NCI-H2081 treated with DMSO at 0.1 percent for 48 hours (cell line): ENCODE data around the gene KIAA0753.
"Not testable (repeated sequence)": the region's sequence is repeated elsewhere in the genome, so short reads cannot be mapped to it uniquely, and the experiment has no call there.

Source experiments
- DNase-seq: peaks from one replicate; lab custom pipeline; 2025; lab: John Stamatoyannopoulos, UW

KIAA0753 gene

GRCh38 chr17:6596941-6597340 is 43.6 kb downstream of the KIAA0753 start:
- no peak for DNase-seq

- DNase-seq, result no peak
Observed at GRCh38 chr17:6596511-6596910, 44.0 kb downstream of the KIAA0753 start.

GRCh38 chr17:6596081-6596480 is 44.4 kb downstream of the KIAA0753 start:
- DNase-seq, result no peak

- not testable (repeated sequence) for DNase-seq
Observed at GRCh38 chr17:6593371-6593770, 47.1 kb downstream of the KIAA0753 start.

DNA sequence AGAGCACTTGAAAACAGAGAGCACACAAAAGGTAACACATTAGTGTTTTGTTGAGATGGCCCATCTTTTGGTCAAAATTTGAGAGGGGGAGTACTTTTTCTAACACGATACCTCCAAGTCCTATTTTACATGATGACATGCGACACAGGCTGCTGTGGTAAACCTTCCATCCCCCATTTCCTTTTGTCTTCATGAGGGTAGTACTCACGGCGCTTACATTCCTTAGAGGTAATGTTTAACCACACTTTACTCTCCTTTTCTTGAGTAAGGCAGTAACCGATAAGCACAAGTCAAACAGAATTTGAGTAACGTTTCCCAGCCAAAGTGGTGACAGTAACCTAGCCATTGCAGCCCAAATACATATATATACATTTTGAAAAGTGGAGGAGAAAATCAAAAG is 48.3 kb downstream of the KIAA0753 start:
- DNase-seq, result no peak

DNA sequence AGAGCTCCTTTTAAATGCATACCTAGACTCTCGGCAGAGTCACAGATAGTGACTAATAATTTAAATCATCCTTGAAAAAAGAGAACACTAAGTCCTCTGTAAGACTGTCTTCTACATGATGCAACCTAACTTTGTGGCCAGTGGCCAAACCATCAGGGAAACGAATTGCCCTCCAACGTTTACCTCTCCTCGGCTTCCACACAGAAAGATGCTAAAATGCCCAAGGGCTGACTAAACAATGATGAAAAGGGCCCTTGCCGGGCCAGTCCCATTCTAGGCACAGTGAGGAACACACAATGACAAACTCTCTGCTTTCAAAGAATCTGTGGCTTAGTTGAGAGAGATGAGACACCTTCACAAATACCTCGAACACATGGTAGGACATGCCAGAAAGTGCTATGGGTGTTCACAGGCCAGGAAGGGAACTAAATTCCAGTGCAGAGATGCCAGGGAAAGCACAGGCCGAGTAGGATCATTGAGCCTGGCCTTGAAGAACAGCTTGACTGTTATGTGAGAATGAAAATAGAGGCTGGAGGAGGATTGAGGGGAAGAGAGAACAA is 48.8 kb downstream of the KIAA0753 start:
- DNase-seq, result no peak

DNA sequence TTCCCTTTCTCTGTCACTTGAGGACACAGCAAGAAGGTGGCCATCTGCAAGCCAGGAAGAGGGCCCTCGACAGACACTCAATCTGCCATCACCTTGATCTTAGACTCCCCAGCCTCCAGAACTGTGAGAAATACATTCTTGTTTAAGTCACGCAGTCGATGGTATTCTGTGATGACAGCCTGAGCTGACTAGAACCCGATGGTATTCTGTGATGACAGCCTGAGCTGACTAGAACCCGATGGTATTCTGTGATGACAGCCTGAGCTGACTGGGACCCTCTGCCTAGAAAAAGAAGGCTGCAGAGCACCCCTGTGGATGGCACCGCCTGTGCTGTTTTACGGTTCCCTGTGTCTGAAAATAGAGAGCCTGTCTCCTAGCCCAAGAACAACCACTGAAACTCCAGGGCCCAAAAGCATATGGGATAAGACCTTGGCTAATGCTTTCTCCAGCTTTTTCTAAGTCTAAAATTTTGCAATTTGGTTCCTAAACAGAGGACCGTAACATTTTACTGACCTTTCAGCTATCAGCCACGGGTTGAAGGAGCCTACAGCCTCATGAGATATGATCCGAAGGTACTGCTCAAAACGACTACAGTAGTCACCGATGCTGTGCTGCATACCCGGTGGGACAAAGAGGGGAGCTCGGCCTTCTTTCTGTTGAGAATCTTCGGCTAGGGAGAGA is 51.1 kb downstream of the KIAA0753 start:
- no peak for DNase-seq

- DNase-seq, result no peak
Observed at GRCh38 chr17:6588165-6588564, 52.3 kb downstream of the KIAA0753 start.

GRCh38 chr17:6587310-6587709 is 53.2 kb downstream of the KIAA0753 start:
- no peak for DNase-seq

DNA sequence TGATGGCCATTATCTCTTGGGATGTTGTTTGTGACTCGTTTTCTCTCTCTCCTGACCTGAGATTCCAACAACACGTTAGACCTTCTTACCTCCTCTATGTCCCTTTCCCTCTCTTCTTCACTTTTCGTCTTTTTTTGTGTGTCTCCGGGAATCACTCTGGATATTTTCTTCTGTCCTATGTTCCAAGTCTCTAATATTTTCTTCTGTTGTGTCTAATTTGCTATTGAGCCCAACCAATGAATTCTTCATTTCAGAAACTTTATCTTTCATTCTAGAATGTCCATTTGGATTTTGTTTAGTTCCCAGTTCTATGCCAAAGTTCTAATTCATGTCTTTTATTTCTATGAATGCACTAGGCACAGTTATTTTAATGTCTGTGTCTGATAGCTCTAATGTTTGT is 57.1 kb downstream of the KIAA0753 start:
- no peak for DNase-seq

DNA sequence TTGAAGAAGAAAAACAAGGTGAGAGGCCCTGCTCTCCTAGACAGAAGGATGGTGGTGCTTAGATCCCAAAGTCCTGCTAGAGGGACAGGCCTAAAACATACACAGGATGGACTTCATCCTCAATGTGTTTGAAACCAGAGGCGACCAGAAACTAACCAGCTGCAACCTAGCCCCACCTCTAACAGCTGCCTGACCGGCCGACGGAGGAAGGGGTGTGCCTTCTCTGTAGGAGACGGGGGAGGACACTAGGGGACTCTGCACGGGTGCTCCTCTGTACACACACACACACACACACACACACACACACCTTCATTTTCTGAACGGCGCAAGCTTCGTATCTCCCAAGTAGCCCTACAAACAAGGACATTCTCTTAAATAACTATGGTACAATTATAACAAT is 59.9 kb downstream of the KIAA0753 start:
- no peak for DNase-seq

DNA sequence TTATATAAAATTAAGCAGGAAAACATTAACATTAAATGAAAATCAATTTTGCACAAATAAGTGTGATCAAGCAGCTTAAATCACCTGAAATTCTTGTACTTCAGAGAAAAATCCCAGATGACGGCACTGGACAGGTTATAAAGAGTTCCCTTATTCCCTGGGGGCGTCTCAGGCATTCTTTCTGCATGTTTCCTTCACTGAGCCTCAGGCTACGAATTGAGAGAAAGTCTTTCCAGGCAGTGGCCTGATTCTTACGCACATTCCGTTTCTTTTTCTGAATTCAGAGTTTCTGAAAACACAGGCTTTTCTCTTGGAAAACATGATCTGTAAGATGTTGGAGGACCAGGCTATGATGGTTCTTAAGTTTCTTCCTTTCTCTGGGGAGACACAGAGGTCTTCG is 62.0 kb downstream of the KIAA0753 start:
- no peak for DNase-seq

DNA sequence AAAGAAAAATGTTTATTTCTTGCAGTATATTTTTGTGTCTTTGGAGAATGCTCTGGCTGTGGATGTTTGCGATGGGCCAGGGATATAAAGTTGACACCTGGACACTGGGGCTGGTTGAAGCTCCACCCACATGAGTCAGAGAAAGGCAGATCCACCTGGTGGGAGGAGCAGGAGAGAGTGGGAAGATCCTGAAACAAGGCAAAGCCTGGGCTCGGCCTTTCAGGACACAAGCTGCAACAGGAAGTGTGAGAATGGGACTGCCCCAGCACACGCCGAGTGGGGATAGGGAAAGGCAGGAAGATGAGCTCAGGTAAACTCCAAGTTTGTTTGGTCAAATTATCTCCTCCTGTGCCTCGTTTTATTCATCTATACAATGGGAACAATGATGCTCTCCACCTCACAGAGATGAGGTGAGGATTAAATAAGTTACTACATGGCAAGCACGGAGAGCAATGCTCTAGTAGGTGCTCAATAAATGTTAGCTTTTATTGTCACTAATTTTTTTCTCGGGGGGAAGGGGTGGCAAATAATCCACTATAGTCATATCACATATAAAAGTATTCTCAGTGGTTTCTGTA is 62.7 kb downstream of the KIAA0753 start:
- no peak for DNase-seq

GRCh38 chr17:6576038-6576785 is 64.3 kb downstream of the KIAA0753 start:
- no peak for DNase-seq

DNA sequence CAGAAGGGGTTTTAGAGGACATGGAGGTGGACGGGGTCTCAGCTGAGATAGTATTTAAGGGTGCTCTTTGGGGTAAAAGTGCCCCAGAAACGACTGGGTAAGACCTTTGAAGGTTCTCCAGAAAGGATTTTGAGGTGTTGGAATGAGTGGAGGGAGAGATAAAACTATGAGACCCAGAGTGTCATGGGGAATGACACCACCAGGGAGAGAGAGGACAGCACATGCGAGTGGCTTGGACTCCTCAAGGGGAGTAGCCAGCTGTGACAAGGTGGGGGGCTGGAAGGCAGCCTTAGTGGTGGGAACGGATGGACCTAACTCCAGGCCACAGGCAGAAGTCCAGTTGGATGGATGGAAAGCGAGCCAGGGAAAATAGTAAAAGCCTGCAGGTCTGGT is 64.9 kb downstream of the KIAA0753 start:
- DNase-seq, result no peak

DNA sequence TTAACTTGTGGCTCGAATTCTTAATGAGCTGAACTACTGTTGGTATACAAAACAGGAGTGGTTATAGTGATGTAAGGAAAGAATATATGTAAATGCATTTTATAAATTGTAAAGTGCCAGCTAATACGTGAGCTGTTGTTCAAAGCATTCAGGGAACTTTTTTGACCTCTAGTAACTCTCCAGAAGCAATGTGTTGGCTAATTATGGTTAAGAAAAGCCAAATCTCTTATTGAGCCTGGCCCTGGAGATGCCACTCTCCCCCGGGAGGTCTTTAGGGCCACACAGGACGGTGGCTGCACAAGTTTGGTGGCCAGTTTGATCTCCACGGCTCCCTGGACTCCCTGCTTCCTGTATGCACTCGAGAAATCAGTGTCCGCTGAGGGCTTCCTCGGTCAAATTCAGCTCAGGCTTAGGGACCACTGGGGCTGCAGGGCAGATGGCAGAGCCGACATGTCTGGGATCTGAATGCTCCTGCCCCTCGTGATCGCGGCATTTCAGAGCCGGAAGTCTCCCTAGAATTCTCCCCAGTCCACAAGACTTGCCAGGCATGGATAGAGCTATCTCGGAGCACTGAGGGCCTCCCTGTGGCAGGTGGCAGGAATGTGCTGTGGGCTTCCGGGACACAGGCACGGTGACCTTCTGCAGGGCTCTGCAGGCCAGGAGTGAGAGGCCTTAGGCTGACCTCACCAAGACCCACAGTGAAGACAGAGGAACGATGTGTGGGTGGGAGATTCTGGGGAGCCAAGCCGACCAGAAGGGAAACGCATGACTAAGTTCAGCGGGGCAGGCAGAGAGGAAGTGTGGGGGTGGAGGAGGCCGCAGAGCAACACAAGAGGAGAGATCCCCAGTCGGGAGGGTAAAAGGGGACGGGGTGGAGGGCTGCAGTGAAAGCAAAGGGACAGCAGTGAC is 65.6 kb downstream of the KIAA0753 start:
- no peak for DNase-seq

- no peak for DNase-seq
Observed at GRCh38 chr17:6573982-6574686, 66.4 kb downstream of the KIAA0753 start.

GRCh38 chr17:6573495-6573894 is 67.0 kb downstream of the KIAA0753 start:
- not testable (repeated sequence) for DNase-seq

GRCh38 chr17:6572972-6573370 is 67.5 kb downstream of the KIAA0753 start:
- DNase-seq, result no peak

DNA sequence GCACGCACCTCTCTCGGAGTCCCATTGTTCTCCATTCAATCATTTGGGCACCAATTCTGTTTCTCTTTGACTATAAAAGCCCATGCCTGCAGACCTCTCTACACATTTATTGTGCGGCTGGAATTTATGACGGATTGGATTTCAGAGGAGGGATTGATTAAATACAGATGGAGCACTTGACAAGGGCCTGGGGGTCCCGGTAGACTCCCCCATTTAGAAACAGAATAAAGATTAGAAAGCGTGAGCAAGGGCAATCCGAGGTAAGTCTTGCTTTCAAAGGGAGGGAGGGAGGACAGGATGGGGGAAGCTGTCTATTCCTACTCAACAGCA is 69.1 kb downstream of the KIAA0753 start:
- DNase-seq, result no peak

DNA sequence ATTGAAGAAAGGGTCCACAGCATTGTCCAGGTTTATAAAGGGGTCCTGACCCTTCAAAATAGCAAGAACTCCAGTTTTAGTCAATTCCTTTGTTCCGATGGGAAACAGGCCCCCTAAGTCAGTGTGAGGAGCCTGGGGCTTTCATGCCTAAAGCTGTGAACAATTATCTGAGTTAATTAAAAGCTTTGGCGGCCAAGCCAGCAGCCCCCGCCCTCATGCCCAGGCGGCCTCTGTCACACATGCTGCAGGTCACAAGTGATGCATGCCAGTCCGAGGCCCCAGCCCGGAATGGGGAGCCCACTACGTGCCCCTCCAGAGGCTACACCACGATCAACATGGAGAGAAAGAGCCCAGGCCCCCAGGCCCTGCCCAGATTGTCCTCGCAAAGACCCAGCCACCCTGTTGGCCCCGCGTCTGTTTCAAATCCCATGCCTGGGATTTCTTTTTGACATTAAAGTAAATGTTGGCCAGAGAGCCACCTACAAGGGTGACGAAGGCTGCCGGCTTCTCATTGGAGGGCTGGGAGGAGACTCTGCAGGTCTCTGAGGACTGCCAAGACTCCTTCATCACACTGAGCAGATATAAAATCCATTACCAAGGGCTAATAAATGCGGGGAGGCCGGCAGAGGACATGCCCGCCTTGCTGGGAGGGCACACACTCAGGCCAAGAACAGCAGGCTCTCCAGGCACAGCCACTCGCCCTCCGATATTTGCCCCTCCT is 69.6 kb downstream of the KIAA0753 start:
- DNase-seq, result no peak
